ENCODE results near the gene CEACAM7.
"Not testable (repeated sequence)": the region's sequence is repeated elsewhere in the genome, so short reads cannot be mapped to it uniquely, and the experiment has no call there.

CEACAM7 gene

GRCh38 chr19:41699968-41700323 is 11.9 kb upstream of the CEACAM7 start:
- DNase-seq, result no peak

- peak; percentile 30 for DNase-seq
Measured at GRCh38 chr19:41699231-41699967, 11.3 kb upstream of the CEACAM7 start.

GRCh38 chr19:41698746-41699230 is 10.7 kb upstream of the CEACAM7 start:
- no peak for DNase-seq

GRCh38 chr19:41697198-41697855 is 9.3 kb upstream of the CEACAM7 start:
- DNase-seq, result peak; percentile 30

GRCh38 chr19:41696402-41697197 is 8.5 kb upstream of the CEACAM7 start:
- peak; percentile 45 for DNase-seq

- no peak for DNase-seq
Measured at GRCh38 chr19:41695745-41696144, 7.7 kb upstream of the CEACAM7 start.

GRCh38 chr19:41694831-41695635 is 7.0 kb upstream of the CEACAM7 start:
- DNase-seq, result peak; percentile 35

- DNase-seq, result no peak
Measured at GRCh38 chr19:41694196-41694595, 6.1 kb upstream of the CEACAM7 start.

- DNase-seq, result peak; percentile 64
Measured at GRCh38 chr19:41691268-41691970, 3.3 kb upstream of the CEACAM7 start.

- peak; percentile 47 for DNase-seq
Measured at GRCh38 chr19:41690801-41691065, 2.7 kb upstream of the CEACAM7 start.

- peak; percentile 38 for DNase-seq
Measured at GRCh38 chr19:41689993-41690800, 2.1 kb upstream of the CEACAM7 start.

GRCh38 chr19:41688687-41689086 is 617 bp upstream of the CEACAM7 start:
- DNase-seq, result peak; percentile 29

GRCh38 chr19:41687419-41687818 is 651 bp downstream of the CEACAM7 start:
- peak; percentile 22 for DNase-seq

GRCh38 chr19:41682437-41682836 is 5.6 kb downstream of the CEACAM7 start:
- DNase-seq, result peak; percentile 33

- no peak for DNase-seq
Measured at GRCh38 chr19:41671486-41671885, 16.6 kb downstream of the CEACAM7 start.

- no peak for DNase-seq
Measured at GRCh38 chr19:41670755-41671154, 17.3 kb downstream of the CEACAM7 start.

GRCh38 chr19:41668315-41668714 is 19.8 kb downstream of the CEACAM7 start:
- no peak for DNase-seq

- DNase-seq, result no peak
Measured at GRCh38 chr19:41666075-41666474, 22.0 kb downstream of the CEACAM7 start.

GRCh38 chr19:41657157-41657556 is 30.9 kb downstream of the CEACAM7 start:
- DNase-seq, result no peak

- not testable (repeated sequence) for DNase-seq
Measured at GRCh38 chr19:41656756-41657155, 31.3 kb downstream of the CEACAM7 start.

- DNase-seq, result no peak
Measured at GRCh38 chr19:41652250-41652649, 35.8 kb downstream of the CEACAM7 start.

Measured in activated CD8-positive, alpha-beta memory T cell treated with anti-CD3 and anti-CD28 coated beads, Interleukin-2, amount 50 U/mL, for 48 hours (primary cell).